Motor neuron (in vitro differentiated cells): Measurements from ENCODE around the gene ZNF791. TPM values are rescaled to one million over a fixed set of nuclear protein-coding genes. Genes with fewer than 3 reads are reported as not detected.
"Not testable (repeated sequence)": the region's sequence is repeated elsewhere in the genome, so short reads cannot be mapped to it uniquely, and the experiment has no call there.

ENCODE experiments used
- ATAC-seq, 8 experiments: fragments of 200-7000 bp; cut with Tn5 transposase; replicated peaks in 6 of 8; 2 replicates each; pipeline ENCODE4 v1.8.0; 2021; ENCODE audit warnings: mild to moderate bottlenecking in 8 of 8, moderate library complexity in 8 of 8
- H3K27ac ChIP-seq, 2 donors: fragments of 250-450 bp; sonication (Bioruptor Pico); 2 replicates each; pipeline ENCODE4 v1.9.0; 2021; ENCODE audit warnings: antibody characterized with exemption in 2 of 2, mild to moderate bottlenecking in 2 of 2, moderate library complexity in 1 of 2
- H3K4me1 ChIP-seq, 2 donors: fragments of 250-450 bp; sonication (Bioruptor Pico); replicated peaks in 1 of 2; 2 replicates each; pipeline ENCODE4 v1.6.1; 2021; ENCODE audit warnings: antibody characterized with exemption in 2 of 2, mild to moderate bottlenecking in 2 of 2, moderate library complexity in 1 of 2
- H3K4me3 ChIP-seq, 5 donors: fragments of 250-450 bp; sonication (Bioruptor Pico); 2 replicates each; pipeline ENCODE4 v1.9.0; 2021; ENCODE audit warnings: antibody characterized with exemption in 5 of 5, mild to moderate bottlenecking in 5 of 5, moderate library complexity in 4 of 5
- WGBS, 10 experiments: fragments of 450-650 bp; shearing (Covaris generic); methylation state at CpG; one replicate each; pipeline ENCODE4 v1.0.0; 2022; 5-methylcytosine and 5-hydroxymethylcytosine counted together
- in situ Hi-C, 9 experiments: fragments of 400-800 bp; cut with MboI; loops; one replicate each; pipeline ENCODE4 v1.15.0; 2021; ENCODE audit warnings: low sequenced_read_pairs in 9 of 9, low pct_unique_long_range_greater_than_20kb in 2 of 9; ENCODE audit not compliant: unreplicated experiment in 9 of 9
- total RNA-seq, 8 experiments: library from RNA; unstranded; fragments of 300-600 nt; gene quantifications; 2 replicates each; pipeline versions ENCODE4 v1.2.3 to v1.2.4, GENCODE V29; 2022

ZNF791 gene
- total RNA-seq, 8 experiments from 2014 or later: 12.1 to 26.4 (median 17.6) TPM

- no peak overlapping the region for H3K4me3 ChIP-seq
- no peak overlapping the region for H3K27ac ChIP-seq
- no peak for ATAC-seq
- in situ Hi-C loops: no loop called here
- WGBS, 10 experiments: 20 to 100% (median 96%) methylated on average over 1 to 3 of the region's 3 CpGs; no CpG with 5 or more reads in 2 of the 10 experiments
- H3K4me1 ChIP-seq: peaks cover 4 to 8% of the 10 kb centered on the region in 2 donors
Measured at GRCh38 chr19:12607631-12608030, 3.1 kb upstream of the ZNF791 start.

GRCh38 chr19:12611361-12611699 is 610 bp downstream of the ZNF791 start:
- in situ Hi-C loops: no loop called here
- H3K4me1 ChIP-seq: peaks cover 4 to 8% of the 10 kb centered on the region in 2 donors
- H3K27ac ChIP-seq: peak overlapping the region; percentile 92 to 95
- peak overlapping the region; percentile 68 to 92 (median 88) for H3K4me3 ChIP-seq
- ATAC-seq: peak; percentile 37 to 65 (median 45)
- 0 to 8% (median 0%) methylated on average over 2 to 10 of the region's 10 CpGs; no CpG with 5 or more reads in 3 of the 10 experiments for WGBS, 10 experiments

- in situ Hi-C loops: no loop called here
- no peak for ATAC-seq
- 80 to 100% (median 100%) methylated on average over 1 to 4 of the region's 4 CpGs; no CpG with 5 or more reads in 1 of the 10 experiments for WGBS, 10 experiments
Measured at GRCh38 chr19:12617646-12618045, 6.9 kb downstream of the ZNF791 start.

GRCh38 chr19:12621253-12622024 is 10.7 kb downstream of the ZNF791 start:
- in situ Hi-C loops, H3K27ac ChIP-seq, H3K4me1 ChIP-seq, H3K4me3 ChIP-seq, ATAC-seq: not testable (repeated sequence)
- WGBS, 10 experiments: 94 to 100% (median 98%) methylated on average over 1 to 8 of the region's 26 CpGs; no CpG with 5 or more reads in 2 of the 10 experiments

More at GRCh38 chr19:12617646-12618045, 6.9 kb downstream of the ZNF791 start:
- Histone ChIP-seq H3K27ac (no peak overlapping the region), H3K4me1 (no peaks in the 10 kb centered on the region), H3K4me3 (no peak overlapping the region)

- no peak for ATAC-seq
- WGBS, 10 experiments: 60 to 100% (median 75%) methylated on average over 1 to 4 of the region's 4 CpGs; no CpG with 5 or more reads in 1 of the 10 experiments
- in situ Hi-C loops: no loop called here
- H3K4me1 ChIP-seq: no peaks in the 10 kb centered on the region
- no peak overlapping the region for H3K27ac ChIP-seq
- H3K4me3 ChIP-seq: no peak overlapping the region
Measured at GRCh38 chr19:12623361-12624031, 12.8 kb downstream of the ZNF791 start.

GRCh38 chr19:12626958-12627357 is 16.2 kb downstream of the ZNF791 start:
- Histone ChIP-seq H3K27ac (no peak overlapping the region), H3K4me1 (no peaks in the 10 kb centered on the region), H3K4me3 (no peak overlapping the region)
- no peak for ATAC-seq
- in situ Hi-C loops: no loop called here
- WGBS, 10 experiments: 76 to 100% (median 97%) methylated on average over 2 to 8 of the region's 8 CpGs

- WGBS, 10 experiments: 94 to 99% (median 97%) methylated on average over 5 to 17 of the region's 17 CpGs
- no peak overlapping the region for H3K27ac ChIP-seq
- no peaks in the 10 kb centered on the region for H3K4me1 ChIP-seq
- no peak overlapping the region for H3K4me3 ChIP-seq
- in situ Hi-C loops: no loop called here
- ATAC-seq: no peak
Measured at GRCh38 chr19:12628040-12629022, 17.6 kb downstream of the ZNF791 start.

GRCh38 chr19:12629215-12629614 is 18.5 kb downstream of the ZNF791 start:
- in situ Hi-C loops: no loop called here
- Histone ChIP-seq H3K4me1 (no peaks in the 10 kb centered on the region), H3K4me3 (no peak overlapping the region), H3K27ac (no peak overlapping the region)
- no peak for ATAC-seq
- 90 to 100% (median 100%) methylated on average over 1 to 7 of the region's 7 CpGs for WGBS, 10 experiments

- Histone ChIP-seq H3K4me1 (peaks cover 0 to 2% of the 10 kb centered on the region in 2 donors), H3K4me3 (no peak overlapping the region), H3K27ac (no peak overlapping the region)
- in situ Hi-C loops: no loop called here
- ATAC-seq: no peak
- WGBS, 10 experiments: 80 to 84% methylated on average over 1 to 5 of the region's 13 CpGs; no CpG with 5 or more reads in 8 of the 10 experiments
Measured at GRCh38 chr19:12636631-12637030, 25.9 kb downstream of the ZNF791 start.

- no peak overlapping the region for H3K4me3 ChIP-seq
- in situ Hi-C loops: no loop called here
- WGBS, 10 experiments: 85 to 100% (median 92%) methylated on average over 4 to 18 of the region's 22 CpGs; no CpG with 5 or more reads in 2 of the 10 experiments
- no peak for ATAC-seq
- H3K27ac ChIP-seq: no peak overlapping the region
- H3K4me1 ChIP-seq: peaks cover 0 to 2% of the 10 kb centered on the region in 2 donors
Measured at GRCh38 chr19:12638611-12639182, 28.0 kb downstream of the ZNF791 start.

- WGBS, 10 experiments: 7 to 40% (median 20%) methylated on average over 1 to 21 of the region's 39 CpGs; no CpG with 5 or more reads in 3 of the 10 experiments
- Histone ChIP-seq H3K4me3 (no peak overlapping the region), H3K27ac (peak overlapping the region in 1 of 2 donors; percentile 7), H3K4me1 (peaks cover 0 to 2% of the 10 kb centered on the region in 2 donors)
- in situ Hi-C loops: no loop called here
- peak; percentile 85 to 98 (median 90) for ATAC-seq
Measured at GRCh38 chr19:12639901-12640613, 29.3 kb downstream of the ZNF791 start.

- WGBS, 10 experiments: 77 to 100% (median 80%) methylated on average over 1 to 8 of the region's 13 CpGs; no CpG with 5 or more reads in 5 of the 10 experiments
- in situ Hi-C loops: no loop called here
- Histone ChIP-seq H3K4me3 (no peak overlapping the region), H3K4me1 (peaks cover 0 to 2% of the 10 kb centered on the region in 2 donors), H3K27ac (no peak overlapping the region)
- no peak for ATAC-seq
Measured at GRCh38 chr19:12641456-12641855, 30.7 kb downstream of the ZNF791 start.
